IMR-90 (cell line): ENCODE data around the gene IL6. TPM values are rescaled to one million over a fixed set of nuclear protein-coding genes. Genes with fewer than 3 reads are reported as not detected.
"Not testable (repeated sequence)": the region's sequence is repeated elsewhere in the genome, so short reads cannot be mapped to it uniquely, and the experiment has no call there.

Source experiments
- ATAC-seq: fragments of 200-7000 bp; cut with Tn5 transposase; 2 replicates; pipeline ENCODE4 v1.9.1; 2020; ENCODE audit warnings: low read depth, mild to moderate bottlenecking, moderate library complexity
- BruUV-seq: library from RNA; stranded (reverse); fragments of 400-500 nt; replicated peaks from 2 replicates; lab custom pipeline; 2021; lab: Mats Ljungman, UMichigan
- CTCF ChIA-PET: fragments of 300-600 bp; formaldehyde crosslinking; extraction: SDS; loops from one replicate; lab custom pipeline; 2021; ENCODE audit warnings: antibody characterized with exemption; lab: Yijun Ruan, JAX
- POLR2A ChIA-PET: fragments of 300-600 bp; sonication (Branson Sonifier 250); formaldehyde crosslinking; loops from one replicate; lab custom pipeline; 2022; ENCODE audit warnings: antibody characterized with exemption; ENCODE audit not compliant: unreplicated experiment; lab: Charles Lee
- DNase-seq: peaks from one replicate; pipeline ENCODE4 v3.0.0; 2013
- H2AFZ ChIP-seq: replicated peaks from 2 replicates; pipeline ENCODE3; 2013; ENCODE audit warnings: low read length, mild to moderate bottlenecking; ENCODE audit not compliant: poor library complexity
- H2AK5ac ChIP-seq: 2 replicates; pipeline ENCODE4 v1.6.1; 2013; ENCODE audit warnings: low read depth, low read length, inconsistent platforms
- H2AK9ac ChIP-seq: replicated peaks from 2 replicates; pipeline ENCODE3; 2013; ENCODE audit warnings: mild to moderate bottlenecking, low read depth, low read length, moderate library complexity; ENCODE audit not compliant: poor library complexity
- H2BK120ac ChIP-seq: 2 replicates; pipeline ENCODE4 v1.6.1; 2013; ENCODE audit warnings: low read depth, low read length, inconsistent platforms
- H2BK15ac ChIP-seq: 3 replicates; pipeline ENCODE4 v1.6.1; 2013; ENCODE audit warnings: low read depth, low read length, inconsistent platforms
- H2BK20ac ChIP-seq: 2 replicates; pipeline ENCODE4 v1.6.1; 2013; ENCODE audit warnings: low read depth, mild to moderate bottlenecking, inconsistent platforms, low read length, moderate library complexity
- H2BK5ac ChIP-seq: 2 replicates; pipeline ENCODE4 v1.6.1; 2013; ENCODE audit warnings: mild to moderate bottlenecking, low read depth, low read length, inconsistent platforms; ENCODE audit not compliant: poor library complexity, severe bottlenecking
- H3K14ac ChIP-seq: replicated peaks from 2 replicates; pipeline ENCODE4 v1.6.1; 2013; ENCODE audit warnings: low read depth, low read length, inconsistent platforms
- H3K18ac ChIP-seq: 2 replicates; pipeline ENCODE4 v1.6.1; 2013; ENCODE audit warnings: low read depth, low read length, control low read depth
- H3K23ac ChIP-seq: 2 replicates; pipeline ENCODE4 v1.6.1; 2013; ENCODE audit warnings: low read depth, low read length, inconsistent platforms
- H3K27ac ChIP-seq: 2 replicates; pipeline ENCODE4 v1.5.1; 2013; ENCODE audit warnings: mild to moderate bottlenecking, control low read depth, low read length; ENCODE audit not compliant: insufficient read depth
- H3K27me3 ChIP-seq: 2 replicates; pipeline ENCODE4 v1.6.1; 2013; ENCODE audit warnings: low read length; ENCODE audit not compliant: control insufficient read depth, insufficient read depth
- H3K36me3 ChIP-seq: 2 replicates; pipeline ENCODE4 v1.6.1; 2013; ENCODE audit warnings: low read length, mixed read lengths; ENCODE audit not compliant: control insufficient read depth, insufficient read depth
- H3K4ac ChIP-seq: 2 replicates; pipeline ENCODE4 v1.6.1; 2013; ENCODE audit warnings: low read depth, low read length, inconsistent platforms
- H3K4me1 ChIP-seq: 2 replicates; pipeline ENCODE4 v1.6.1; 2013; ENCODE audit warnings: low read length, mixed read lengths; ENCODE audit not compliant: control insufficient read depth, insufficient read depth
- H3K4me2 ChIP-seq: 2 replicates; pipeline ENCODE4 v1.6.1; 2013; ENCODE audit warnings: low read depth, mild to moderate bottlenecking, control low read depth, low read length, moderate library complexity
- H3K4me3 ChIP-seq: 2 replicates; pipeline ENCODE4 v1.5.1; 2013; ENCODE audit warnings: low read depth, mild to moderate bottlenecking, control low read depth, low read length, moderate library complexity; ENCODE audit not compliant: insufficient read depth
- H3K56ac ChIP-seq: 2 replicates; pipeline ENCODE4 v1.6.1; 2013; ENCODE audit warnings: low read length, inconsistent platforms; ENCODE audit not compliant: insufficient read depth; ENCODE audit errors: extremely low read depth
- H3K79me1 ChIP-seq, 2 experiments: 2 replicates each; pipeline ENCODE4 v1.6.1; 2013; ENCODE audit warnings: low read length in 2 of 2, inconsistent platforms in 1 of 2, low read depth in 1 of 2
- H3K9ac ChIP-seq: 2 replicates; pipeline ENCODE4 v1.6.1; 2013; ENCODE audit warnings: low read depth, low read length, control low read depth
- H3K9me1 ChIP-seq: 2 replicates; pipeline ENCODE4 v1.6.1; 2013; ENCODE audit warnings: low read length, inconsistent platforms; ENCODE audit not compliant: insufficient read depth
- H3K9me3 ChIP-seq: 2 replicates; pipeline ENCODE4 v1.6.1; 2013; ENCODE audit warnings: low read length; ENCODE audit not compliant: control insufficient read depth, insufficient read depth
- H4K20me1 ChIP-seq: 2 replicates; pipeline ENCODE4 v1.6.1; 2013; ENCODE audit warnings: low read length, inconsistent platforms; ENCODE audit not compliant: insufficient read depth
- H4K5ac ChIP-seq: 2 replicates; pipeline ENCODE4 v1.6.1; 2013; ENCODE audit warnings: mild to moderate bottlenecking, low read depth, low read length, control low read depth
- H4K8ac ChIP-seq, 2 experiments: 2 replicates each; pipeline ENCODE4 v1.6.1; 2013; ENCODE audit warnings: low read depth in 2 of 2, low read length in 2 of 2, control low read depth in 1 of 2, inconsistent platforms in 1 of 2
- H4K91ac ChIP-seq: 2 replicates; pipeline ENCODE4 v1.6.1; 2013; ENCODE audit warnings: low read depth, low read length, inconsistent platforms; ENCODE audit not compliant: insufficient read depth
- WGBS, 2 experiments: methylation state at CpG; one replicate each; pipeline versions ENCODE4 v1.1.5 to v1.1.7; 2013; ENCODE audit warnings: missing lambda C conversion rate in 2 of 2; ENCODE audit not compliant: insufficient read length in 1 of 2; ENCODE audit errors: extremely low coverage in 2 of 2; 5-methylcytosine and 5-hydroxymethylcytosine counted together
- dilution Hi-C: fragments of 300-500 bp; cut with HindIII; formaldehyde crosslinking; loops from one replicate; pipeline ENCODE4 v1.14.3; 2018; ENCODE audit warnings: low sequenced_read_pairs; ENCODE audit not compliant: unreplicated experiment
- in situ Hi-C: fragments of 300-500 bp; cut with MboI; formaldehyde crosslinking; loops from 3 replicates; pipeline ENCODE4 v1.14.3; 2019; ENCODE audit warnings: low sequenced_read_pairs, inconsistent platforms, mixed read lengths
- intact Hi-C: fragments of 100-400 bp; cut with micrococcal nuclease; formaldehyde crosslinking; loops from 2 replicates; pipeline ENCODE4 v1.10.0; 2022
- polyA plus RNA-seq, 3 experiments: library from polyadenylated mRNA; depleted of rRNA; stranded (reverse); fragments of >200 nt; gene quantifications; 2 replicates each; pipeline ENCODE4 v1.2.3, GENCODE V29; 2012; ENCODE audit warnings: low replicate concordance in 1 of 3
- total RNA-seq: library from RNA; depleted of rRNA; stranded (reverse); fragments of >200 nt; gene quantifications from 2 replicates; pipeline ENCODE4 v1.2.3, GENCODE V29; 2012

Gene IL6
- total and polyA plus RNA-seq, 2 of the 4 experiments (the other 2 are of a cell fraction) = 15.2 to 50.8 TPM

GRCh38 chr7:22708677-22709061, 18.3 kb upstream of the IL6 start:
- H3K27me3 ChIP-seq, H2BK5ac ChIP-seq, H4K20me1 ChIP-seq, in situ Hi-C loops, H3K27ac ChIP-seq, H2BK120ac ChIP-seq, DNase-seq, H4K5ac ChIP-seq, H3K9me1 ChIP-seq, H3K18ac ChIP-seq, BruUV-seq, dilution Hi-C loops, H3K36me3 ChIP-seq, ATAC-seq, H3K23ac ChIP-seq, POLR2A ChIA-PET, CTCF ChIA-PET, H3K14ac ChIP-seq, H3K4me3 ChIP-seq, H3K9me3 ChIP-seq, H3K4me1 ChIP-seq, H3K56ac ChIP-seq, intact Hi-C loops, H2BK15ac ChIP-seq, H2BK20ac ChIP-seq, H3K9ac ChIP-seq, H3K4me2 ChIP-seq, H2AFZ ChIP-seq, H3K4ac ChIP-seq, H2AK9ac ChIP-seq, H4K91ac ChIP-seq, H4K8ac ChIP-seq, H3K79me1 ChIP-seq, H2AK5ac ChIP-seq: not testable (repeated sequence)
- no CpG with 5 or more reads among the region's 9 CpGs for WGBS, 2 experiments

GRCh38 chr7:22709062-22709829, 17.8 kb upstream of the IL6 start:
- H4K5ac ChIP-seq, H3K14ac ChIP-seq, H3K79me1 ChIP-seq, H3K9me1 ChIP-seq, H3K27ac ChIP-seq, DNase-seq, H2BK120ac ChIP-seq, H3K4me1 ChIP-seq, H4K20me1 ChIP-seq, H3K56ac ChIP-seq, H3K9me3 ChIP-seq, intact Hi-C loops, in situ Hi-C loops, BruUV-seq, dilution Hi-C loops, H4K8ac ChIP-seq, H2AK9ac ChIP-seq, H3K36me3 ChIP-seq, CTCF ChIA-PET, H3K9ac ChIP-seq, H2BK5ac ChIP-seq, H3K18ac ChIP-seq, H2BK20ac ChIP-seq, H3K27me3 ChIP-seq, H3K4me3 ChIP-seq, H3K4me2 ChIP-seq, POLR2A ChIA-PET, H3K4ac ChIP-seq, ATAC-seq: not testable (repeated sequence)
- Histone ChIP-seq H4K91ac (peak overlapping the region; percentile 47; the same call in 1 of the 2 replicates), H2BK15ac (peak overlapping the region; percentile 85; the same call in 1 of the 3 replicates), H2AFZ (peak overlapping the region; percentile 18), H3K23ac (0 out of 2 replicates have a peak overlapping the region, but pooled peaks have one; percentile 23), H2AK5ac (peak overlapping the region; percentile 70; the same call in 1 of the 2 replicates)
- WGBS, 2 experiments = 97% methylated on average over 6 of the region's 14 CpGs; no CpG with 5 or more reads in 1 of the 2 experiments
